ENCODE results near the gene PLAGL2.
"Not testable (repeated sequence)": the region's sequence is repeated elsewhere in the genome, so short reads cannot be mapped to it uniquely, and the experiment has no call there.

PLAGL2 gene

DNA sequence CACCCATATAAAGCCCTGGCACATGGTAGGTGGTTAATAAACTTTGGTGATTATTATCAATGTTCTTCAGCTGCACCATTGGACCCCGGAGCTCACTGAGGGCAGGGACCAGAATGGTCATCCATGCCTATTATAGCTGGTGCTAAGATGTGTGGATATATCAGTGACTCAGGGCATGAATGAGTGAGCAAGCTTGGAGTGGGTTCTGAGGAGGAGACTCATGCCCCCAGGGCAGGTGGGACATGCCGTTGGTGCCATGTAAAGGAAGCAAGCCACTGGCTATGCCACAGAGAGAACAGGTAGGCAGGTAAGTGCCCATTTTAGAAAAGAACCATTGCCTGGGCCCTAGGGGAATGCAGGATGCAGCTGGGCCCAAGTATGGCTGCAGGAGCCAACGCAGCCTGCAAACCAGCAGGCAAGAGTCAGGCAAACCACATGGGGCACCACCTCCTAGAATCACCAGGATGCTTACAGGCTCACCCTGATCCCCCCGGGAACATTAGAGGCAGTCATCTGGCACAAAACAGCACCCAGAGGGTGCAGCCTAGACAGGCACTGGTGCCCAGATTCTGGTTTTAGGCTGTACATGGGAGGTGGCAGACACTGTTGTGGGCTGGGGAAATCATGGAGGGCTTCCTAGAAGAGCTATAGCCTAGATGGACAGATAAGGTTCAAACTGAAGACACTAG lies 23.5 kb downstream of the PLAGL2 start:
- no peak for DNase-seq (ENCODE audit: low spot score)

DNA sequence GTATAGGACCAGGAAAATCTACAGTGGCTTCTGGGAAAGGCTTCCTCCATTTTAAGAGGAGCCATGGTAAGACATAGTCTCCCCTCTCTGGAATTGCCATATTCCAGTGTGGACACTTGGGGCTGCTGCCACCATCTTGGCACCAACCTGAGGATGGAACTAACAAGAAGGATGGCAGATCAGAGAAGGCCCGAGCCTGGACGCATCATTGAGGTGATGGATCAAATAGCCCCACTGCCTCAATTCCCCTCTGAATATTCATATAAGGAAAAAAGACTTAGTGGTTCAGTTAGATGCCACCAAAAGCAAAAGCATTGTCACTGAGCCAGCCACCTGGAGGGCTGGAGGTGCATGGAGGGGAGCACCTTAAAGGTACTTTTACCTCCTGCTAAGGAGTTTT lies 25.9 kb downstream of the PLAGL2 start:
- DNase-seq (ENCODE audit: low spot score): no peak

GRCh38 chr20:32179934-32180333 lies 27.6 kb downstream of the PLAGL2 start:
- no peak for DNase-seq (ENCODE audit: low spot score)

GRCh38 chr20:32179515-32179914 lies 28.0 kb downstream of the PLAGL2 start:
- no peak for DNase-seq (ENCODE audit: low spot score)

GRCh38 chr20:32177696-32178095 lies 29.8 kb downstream of the PLAGL2 start:
- DNase-seq (ENCODE audit: low spot score): not testable (repeated sequence)

DNA sequence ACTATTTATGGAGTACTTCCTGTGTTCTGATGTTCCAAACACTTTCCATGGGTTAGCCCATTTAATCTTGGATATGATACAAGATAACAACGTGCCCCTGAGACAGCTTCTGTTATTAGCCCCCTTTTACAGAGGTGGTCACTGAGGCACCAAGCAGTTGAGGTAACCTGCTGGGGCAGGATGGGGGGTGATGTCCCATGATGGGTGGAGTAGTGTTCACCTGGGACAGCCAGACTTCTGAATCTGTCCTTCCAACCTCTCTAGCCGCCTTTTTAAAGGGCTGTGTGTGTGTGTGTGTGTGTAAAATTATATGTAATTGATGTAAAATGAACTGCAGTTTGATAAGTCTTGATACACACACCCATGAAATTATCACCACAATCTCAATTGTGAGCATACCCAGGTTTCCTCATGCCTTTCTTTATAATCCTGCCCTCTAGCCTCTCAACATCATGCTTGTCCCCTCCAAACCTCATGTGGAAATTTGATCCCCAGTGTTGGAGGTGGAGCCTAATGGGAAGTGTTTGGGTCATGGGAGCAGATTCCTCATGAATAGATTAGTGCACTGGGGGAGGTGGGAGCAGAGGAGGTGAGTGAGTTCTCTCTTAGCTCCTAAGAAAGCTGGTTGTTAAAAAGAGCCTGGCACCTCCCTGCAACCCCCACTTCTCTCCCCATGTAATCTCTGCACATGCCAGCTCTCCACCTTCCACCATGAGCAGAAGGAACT lies 39.2 kb downstream of the PLAGL2 start:
- DNase-seq (ENCODE audit: low spot score): no peak

DNA sequence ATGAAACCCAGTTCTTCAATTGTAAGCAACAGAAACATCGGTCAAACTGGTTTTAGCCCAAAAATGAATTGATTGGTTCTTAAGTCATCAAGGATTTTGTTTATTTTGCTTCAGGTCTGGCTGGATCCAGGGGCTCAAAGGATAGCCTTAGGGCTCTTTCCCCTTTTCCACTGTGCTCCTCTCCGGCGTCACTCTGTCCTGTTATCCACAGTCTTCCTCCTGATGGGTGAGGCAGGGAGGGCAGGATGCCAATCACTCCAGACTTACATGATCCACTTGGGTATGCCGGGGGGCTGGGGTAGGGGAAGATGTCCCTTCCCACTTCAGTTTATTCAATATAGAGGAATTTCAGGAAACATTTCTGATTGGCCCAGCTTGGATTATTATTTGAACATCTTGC lies 40.0 kb downstream of the PLAGL2 start:
- no peak for DNase-seq (ENCODE audit: low spot score)

GRCh38 chr20:32165836-32166545 lies 41.6 kb downstream of the PLAGL2 start:
- DNase-seq (ENCODE audit: low spot score): no peak

DNA sequence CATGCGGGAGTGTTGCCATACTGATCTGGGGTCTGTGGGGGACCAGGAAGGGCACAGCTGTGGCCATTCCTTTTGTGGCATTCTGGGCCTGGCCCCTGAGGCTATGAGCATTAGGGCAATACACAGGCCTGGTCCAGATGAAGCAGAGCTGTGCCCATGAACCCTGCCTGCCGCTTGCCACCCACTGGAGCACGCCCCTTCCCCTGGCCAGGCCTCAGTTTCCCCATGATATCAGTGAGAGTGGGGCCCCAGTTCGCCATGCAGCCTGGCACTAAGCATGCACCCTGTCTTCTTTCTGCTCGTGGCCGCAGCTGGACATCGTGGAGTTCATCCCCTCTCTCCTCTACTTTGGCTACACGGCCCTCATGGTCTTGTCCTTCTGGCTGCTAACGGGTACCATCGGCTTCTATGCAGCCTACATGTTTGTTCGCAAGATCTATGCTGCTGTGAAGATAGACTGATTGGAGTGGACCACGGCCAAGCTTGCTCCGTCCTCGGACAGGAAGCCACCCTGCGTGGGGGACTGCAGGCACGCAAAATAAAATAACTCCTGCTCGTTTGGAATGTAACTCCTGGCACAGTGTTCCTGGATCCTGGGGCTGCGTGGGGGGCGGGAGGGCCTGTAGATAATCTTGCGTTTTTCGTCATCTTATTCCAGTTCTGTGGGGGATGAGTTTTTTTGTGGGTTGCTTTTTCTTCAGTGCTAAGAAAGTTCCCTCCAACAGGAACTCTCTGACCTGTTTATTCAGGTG lies 42.4 kb downstream of the PLAGL2 start:
- no peak for DNase-seq (ENCODE audit: low spot score)

DNA sequence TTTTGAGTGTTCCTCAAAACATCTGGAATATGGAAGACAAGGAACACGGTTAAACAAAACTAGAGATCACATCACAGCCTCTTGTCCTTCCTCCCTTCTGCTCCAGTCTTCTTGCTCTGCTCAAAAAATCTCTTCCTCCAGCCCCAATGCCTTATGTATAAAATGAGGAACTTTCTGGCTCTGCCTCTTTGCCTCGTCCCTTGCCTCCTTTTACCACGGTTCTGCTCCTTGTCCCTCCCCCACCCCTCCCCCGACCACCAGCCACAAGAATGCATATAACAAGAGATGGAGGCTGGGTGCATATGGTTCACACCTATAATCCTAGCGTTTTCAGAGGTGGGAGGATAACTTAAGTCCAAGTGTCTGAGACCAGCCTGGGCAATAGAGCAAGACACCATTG lies 43.6 kb downstream of the PLAGL2 start:
- DNase-seq (ENCODE audit: low spot score): no peak

DNA sequence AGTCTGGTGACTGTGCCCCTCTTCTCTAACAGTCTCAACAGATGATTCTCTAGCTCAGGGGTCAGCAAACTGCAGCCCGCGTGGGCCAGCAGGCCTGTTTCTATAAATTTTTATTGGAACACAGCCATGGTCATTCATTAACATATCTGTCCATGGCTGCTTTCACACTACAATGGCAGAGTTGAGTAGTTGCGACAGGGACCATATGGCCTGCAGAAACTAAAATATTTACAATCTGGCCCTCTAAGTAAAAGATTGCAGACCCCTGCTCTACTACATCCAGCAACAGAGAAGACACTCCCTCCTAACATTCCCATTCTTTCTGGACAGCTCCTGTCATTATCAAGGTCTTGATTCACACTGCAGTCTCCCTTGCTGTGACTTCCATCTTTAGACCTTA lies 45.2 kb downstream of the PLAGL2 start:
- no peak for DNase-seq (ENCODE audit: low spot score)

GRCh38 chr20:32160341-32160740 lies 47.2 kb downstream of the PLAGL2 start:
- no peak for DNase-seq (ENCODE audit: low spot score)

DNA sequence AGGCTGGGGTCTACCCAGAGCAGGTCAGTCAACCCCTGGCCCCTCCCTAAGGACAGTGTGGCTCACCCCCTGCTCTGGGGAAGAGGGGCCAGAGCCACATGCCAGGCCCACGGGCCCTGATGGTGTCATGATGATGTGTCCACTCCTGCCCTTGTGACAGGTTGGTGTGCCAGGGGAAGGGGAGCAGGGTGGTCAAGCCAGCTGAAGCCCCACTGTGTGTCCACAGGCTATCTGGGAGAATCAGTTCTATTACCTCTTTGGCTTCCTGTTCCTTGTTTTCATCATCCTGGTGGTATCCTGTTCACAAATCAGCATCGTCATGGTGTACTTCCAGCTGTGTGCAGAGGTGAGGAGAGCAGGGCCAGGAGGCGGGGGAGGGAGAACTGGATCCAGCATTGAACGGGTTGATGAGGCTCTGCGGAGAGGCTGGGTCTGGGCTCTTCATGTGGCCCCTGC lies 47.7 kb downstream of the PLAGL2 start:
- no peak for DNase-seq (ENCODE audit: low spot score)

- DNase-seq (ENCODE audit: low spot score): no peak
Observed at GRCh38 chr20:32158943-32159660, 48.4 kb downstream of the PLAGL2 start.

DNA sequence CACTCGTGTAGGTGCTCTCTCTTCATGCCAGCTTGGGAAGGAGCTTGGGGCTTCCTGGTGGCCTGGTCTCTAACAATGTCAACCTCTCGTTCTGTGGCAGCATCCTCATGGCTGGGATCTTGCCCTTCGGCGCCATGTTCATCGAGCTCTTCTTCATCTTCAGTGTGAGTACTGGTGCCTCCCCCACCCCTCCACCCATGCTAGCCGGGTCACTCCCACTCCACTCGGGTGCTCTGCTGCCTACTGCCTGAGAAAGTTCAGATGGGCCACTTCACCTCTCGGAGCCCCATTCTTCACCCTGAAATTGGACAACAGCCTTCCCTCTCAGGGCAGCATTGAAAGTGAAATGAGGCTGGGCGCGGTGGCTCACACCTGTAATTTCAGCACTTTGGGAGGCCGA lies 49.2 kb downstream of the PLAGL2 start:
- no peak for DNase-seq (ENCODE audit: low spot score)

DNA sequence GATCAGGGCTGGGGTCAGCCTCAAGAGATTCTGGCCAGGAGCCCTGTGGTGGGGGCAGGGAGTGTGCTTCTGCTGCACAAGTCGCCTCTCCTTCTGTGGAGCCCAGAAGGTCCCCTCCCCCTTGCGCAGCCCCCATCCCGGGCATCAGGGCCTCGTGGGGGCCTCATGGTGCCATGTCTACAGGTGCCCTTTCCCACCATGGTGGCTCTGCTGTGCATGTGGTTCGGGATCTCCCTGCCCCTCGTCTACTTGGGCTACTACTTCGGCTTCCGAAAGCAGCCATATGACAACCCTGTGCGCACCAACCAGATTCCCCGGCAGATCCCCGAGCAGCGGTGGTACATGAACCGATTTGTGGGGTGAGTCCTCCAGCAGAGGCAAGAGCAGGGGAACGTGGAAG lies 49.9 kb downstream of the PLAGL2 start:
- no peak for DNase-seq (ENCODE audit: low spot score)

GRCh38 chr20:32155017-32155981 lies 52.2 kb downstream of the PLAGL2 start:
- DNase-seq (ENCODE audit: low spot score): peak; percentile 68

DNA sequence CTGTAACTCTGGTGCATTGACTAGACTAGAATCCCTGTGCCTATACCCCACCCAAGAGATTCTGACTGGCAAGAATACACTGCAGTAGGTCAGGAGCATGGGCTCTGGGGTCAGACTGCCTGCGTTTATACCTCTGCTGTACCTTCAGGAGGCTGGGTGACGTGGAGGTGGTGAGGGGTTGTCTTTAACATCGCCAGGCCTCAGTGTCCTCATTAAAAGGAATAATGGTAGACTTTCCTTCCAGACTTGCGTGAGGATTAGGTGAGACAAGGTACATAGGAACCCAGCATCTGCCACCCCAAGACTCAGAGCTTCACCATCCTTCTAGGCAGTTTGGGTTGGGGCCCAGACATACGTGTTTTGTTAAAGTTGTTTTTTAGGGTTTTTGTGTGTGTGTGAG lies 53.8 kb downstream of the PLAGL2 start:
- DNase-seq (ENCODE audit: low spot score): no peak

- no peak for DNase-seq (ENCODE audit: low spot score)
Observed at GRCh38 chr20:32153156-32153665, 54.3 kb downstream of the PLAGL2 start.
